Stimulated activated naive CD8-positive, alpha-beta T cell treated with anti-CD3 and anti-CD28 coated beads, Interleukin-15, amount 100 ng/mL, for 72 hours (primary cell): ENCODE data around the gene EPHA10.
"Not testable (repeated sequence)": the region's sequence is repeated elsewhere in the genome, so short reads cannot be mapped to it uniquely, and the experiment has no call there.

Source experiments
- ATAC-seq: fragments of 150-1000 bp; cut with Tn5 transposase; 2 replicates; pipeline ENCODE4 v1.10.0; 2021; ENCODE audit warnings: mild to moderate bottlenecking, moderate library complexity
- DNase-seq, 2 donors: peaks; one replicate each; pipeline ENCODE4 v3.0.0; 2021 to 2022
- H3K27ac Mint-ChIP-seq, 2 donors: one replicate each; pipeline ENCODE4 v1.8.0; 2022; ENCODE audit warnings: mild to moderate bottlenecking in 2 of 2, mixed read lengths in 2 of 2, moderate library complexity in 2 of 2
- H3K27me3 Mint-ChIP-seq: one replicate; pipeline ENCODE4 v1.8.0; 2022; ENCODE audit warnings: mixed read lengths
- H3K4me1 Mint-ChIP-seq: one replicate; pipeline ENCODE4 v1.8.0; 2022; ENCODE audit warnings: mild to moderate bottlenecking, mixed read lengths
- H3K4me3 Mint-ChIP-seq, 2 donors: one replicate each; pipeline ENCODE4 v1.8.0; 2022; ENCODE audit warnings: mild to moderate bottlenecking in 2 of 2, mixed read lengths in 2 of 2, moderate library complexity in 1 of 2
- H3K9me3 Mint-ChIP-seq, 2 donors: one replicate each; pipeline ENCODE4 v1.8.0; 2022; ENCODE audit warnings: mixed read lengths in 2 of 2

EPHA10 gene

DNA sequence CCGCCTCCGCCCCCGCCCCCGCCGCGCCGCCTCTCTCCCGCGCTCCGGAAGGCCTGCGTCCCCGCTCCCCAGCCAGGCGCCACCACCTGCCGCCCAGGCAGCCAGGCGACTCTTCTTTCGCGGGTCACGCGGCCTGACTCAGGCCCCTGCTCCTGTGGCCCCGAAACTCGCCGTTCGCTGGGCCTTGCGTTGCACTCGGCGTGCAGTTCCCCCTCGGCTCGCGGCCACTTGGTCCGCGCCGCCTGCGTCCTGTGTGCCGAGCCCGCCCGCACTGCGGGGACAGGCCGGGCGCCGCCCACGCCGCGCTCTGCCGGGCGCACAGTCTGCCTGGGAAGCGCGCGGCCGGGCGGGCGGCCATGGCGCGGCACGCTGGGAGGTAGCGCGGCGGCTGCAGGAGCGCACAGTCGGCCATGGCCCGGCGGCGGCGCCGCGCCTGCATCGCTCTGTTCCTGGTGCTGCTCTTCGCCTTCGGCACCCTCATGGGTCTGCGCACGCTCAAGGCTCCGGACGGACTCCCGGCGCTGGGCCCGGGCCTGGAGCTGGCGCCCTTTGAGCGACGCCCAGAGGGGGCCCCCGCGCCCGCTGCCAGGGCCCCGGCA is 29.0 kb upstream of the EPHA10 start, which contains the start of gene MANEAL:
MANEAL (plus strand) TSS at position 75 of the 599 bp plus-strand sequence; CDS start at position 411, 336 bp downstream.
- Mint-ChIP-seq H3K27me3 (peaks cover 63% of the 10 kb centered on the region), H3K4me1 (peaks cover 28% of the 10 kb centered on the region), H3K9me3 (no peaks in the 10 kb centered on the region), H3K4me3 (peak within 1 kb of the TSS; percentile 73 to 81), H3K27ac (no peak within 1 kb of the TSS)
- DNase-seq (peak; percentile 42 to 58), ATAC-seq (peak; percentile 83)

DNA sequence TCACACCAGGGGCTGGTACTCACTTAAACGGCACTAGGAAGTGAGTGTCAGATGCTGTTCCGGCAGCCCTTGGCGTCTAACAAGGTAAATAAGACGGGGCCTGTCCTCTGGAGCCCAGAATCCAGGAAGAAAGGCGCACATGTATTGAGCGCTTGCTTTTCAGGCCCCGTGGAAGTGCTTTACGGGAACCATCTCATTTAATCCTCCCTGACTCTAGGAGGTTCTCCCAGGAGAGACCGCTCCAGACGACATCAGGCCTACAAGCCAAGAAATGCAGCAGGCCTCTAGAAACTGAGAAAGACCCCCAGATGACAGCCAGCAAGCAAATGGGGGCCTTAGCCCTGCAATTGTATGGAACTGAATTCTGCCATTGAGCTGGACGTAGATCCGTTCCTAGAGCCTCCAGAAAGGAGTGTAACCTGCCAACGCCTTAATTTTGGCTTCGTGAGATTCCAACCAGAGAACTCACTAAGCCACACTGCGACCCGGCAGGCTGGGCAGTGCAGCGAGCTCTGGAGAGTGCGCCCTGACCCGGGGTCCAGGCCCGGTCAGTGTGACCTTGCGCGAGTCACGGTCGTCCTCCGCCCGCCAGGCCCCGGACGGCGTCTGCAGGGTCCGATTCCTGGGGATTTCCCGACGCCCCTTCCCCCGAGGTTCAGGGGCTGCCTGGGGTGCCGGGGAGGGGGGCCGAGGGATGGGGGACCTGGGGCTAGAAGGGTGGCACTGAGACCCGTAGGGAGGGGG is 28.2 kb upstream of the EPHA10 start:
- DNase-seq = no peak
- Mint-ChIP-seq H3K4me1 (peaks cover 28% of the 10 kb centered on the region), H3K9me3 (no peaks in the 10 kb centered on the region)

DNA sequence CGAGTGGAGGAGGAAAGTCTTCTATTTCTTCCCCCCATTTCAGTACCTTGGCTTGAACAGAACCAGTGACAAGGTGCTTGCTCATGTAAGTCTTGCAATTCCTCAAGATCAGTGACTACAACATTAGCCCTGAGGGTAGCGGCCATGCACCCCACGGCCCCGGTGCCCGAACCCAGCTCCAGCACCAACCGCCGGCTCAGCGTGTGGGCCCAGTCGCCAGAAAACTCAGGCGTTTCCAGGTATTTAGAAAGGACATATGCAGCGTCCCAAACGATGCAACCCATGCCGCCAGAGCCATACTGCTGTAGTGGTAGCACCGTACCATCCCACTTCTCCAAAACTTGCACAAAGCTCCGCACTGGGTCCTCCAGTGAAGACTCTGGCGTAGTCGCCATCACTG is 17.6 kb upstream of the EPHA10 start:
- ATAC-seq (no peak), DNase-seq (no peak)
- Mint-ChIP-seq H3K4me3 (no peak overlapping the region), H3K27ac (no peak overlapping the region), H3K9me3 (no peaks in the 10 kb centered on the region), H3K4me1 (peaks cover 6% of the 10 kb centered on the region), H3K27me3 (peaks cover 51% of the 10 kb centered on the region)

More for the DNA sequence above, 28.2 kb upstream of the EPHA10 start:
- Mint-ChIP-seq H3K27ac (no peak overlapping the region), H3K4me3 (peak overlapping the region; percentile 43 to 65), H3K27me3 (peaks cover 70% of the 10 kb centered on the region)
- ATAC-seq = no peak

DNA sequence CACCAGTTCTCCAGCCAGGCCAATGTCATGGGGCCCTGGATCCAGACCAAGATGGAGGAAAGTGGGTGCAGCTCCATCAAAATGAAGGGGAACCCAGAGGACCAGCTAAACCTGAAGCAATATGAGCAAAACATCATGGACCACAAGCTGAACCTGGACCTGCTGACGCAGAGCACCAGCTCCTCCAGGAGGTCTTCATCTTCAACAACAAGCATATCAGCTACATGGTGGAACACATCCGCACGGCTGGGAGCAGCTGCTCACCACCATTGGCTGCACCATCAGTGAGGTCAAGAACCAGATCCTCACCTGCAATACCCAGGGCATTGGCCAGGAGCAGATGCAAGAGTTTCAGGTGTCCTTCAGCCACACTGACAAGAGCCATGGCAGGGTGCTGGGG is 13.7 kb upstream of the EPHA10 start:
- Mint-ChIP-seq H3K27ac (no peak overlapping the region), H3K9me3 (no peaks in the 10 kb centered on the region), H3K4me3 (no peak overlapping the region), H3K27me3 (peaks cover 47% of the 10 kb centered on the region), H3K4me1 (peaks cover 17% of the 10 kb centered on the region)
- DNase-seq = no peak
- ATAC-seq = no peak

DNA sequence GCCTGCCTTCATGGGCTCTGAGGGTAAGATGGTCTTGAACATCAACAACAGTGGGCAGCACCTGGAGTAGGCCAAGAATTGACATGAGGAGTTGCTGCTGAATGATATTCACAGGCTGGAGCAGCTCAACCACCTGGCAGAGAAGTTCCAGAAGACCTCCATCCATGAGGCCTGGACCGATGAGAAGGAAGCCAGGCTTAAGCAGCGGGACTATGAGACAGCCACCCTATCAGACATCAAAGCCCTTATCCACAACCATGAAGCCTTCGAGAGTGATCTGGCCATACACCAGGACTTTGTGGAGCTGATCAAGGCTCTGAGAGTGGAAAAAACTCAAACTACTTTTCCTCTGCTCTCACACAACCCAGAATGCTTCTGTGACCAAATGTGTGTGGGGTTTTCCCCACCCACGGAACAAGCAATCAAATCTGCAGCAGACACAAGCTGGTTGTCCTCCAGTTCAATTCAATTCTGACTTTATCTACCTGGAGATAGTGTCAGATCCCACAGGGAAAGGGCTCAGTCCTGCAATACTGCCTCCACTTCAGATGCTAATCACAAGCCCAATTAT is 12.1 kb upstream of the EPHA10 start:
- Mint-ChIP-seq H3K27me3 (peaks cover 51% of the 10 kb centered on the region), H3K9me3 (peaks cover 0 to 4% of the 10 kb centered on the region in 2 donors), H3K4me1 (peaks cover 17% of the 10 kb centered on the region), H3K4me3 (no peak overlapping the region), H3K27ac (no peak overlapping the region)
- no peak for DNase-seq
- ATAC-seq = no peak

DNA sequence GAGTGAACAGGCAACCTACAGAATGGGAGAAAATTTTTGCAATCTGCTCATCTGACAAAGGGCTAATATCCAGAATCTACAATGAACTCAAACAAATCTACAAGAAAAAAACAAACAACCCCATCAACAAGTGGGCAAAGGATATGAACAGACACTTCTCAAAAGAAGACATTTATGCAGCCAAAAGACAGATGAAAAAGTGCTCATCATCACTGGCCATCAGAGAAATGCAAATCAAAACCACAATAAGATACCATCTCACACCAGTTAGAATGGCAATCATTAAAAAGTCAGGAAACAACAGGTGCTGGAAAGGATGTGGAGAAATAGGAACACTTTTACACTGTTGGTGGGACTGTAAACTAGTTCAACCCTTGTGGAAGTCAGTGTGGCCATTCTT is 6.5 kb upstream of the EPHA10 start:
- H3K9me3 Mint-ChIP-seq, H3K4me3 Mint-ChIP-seq, DNase-seq, H3K27ac Mint-ChIP-seq, H3K4me1 Mint-ChIP-seq, ATAC-seq: not testable (repeated sequence)
- peaks cover 69% of the 10 kb centered on the region for H3K27me3 Mint-ChIP-seq

DNA sequence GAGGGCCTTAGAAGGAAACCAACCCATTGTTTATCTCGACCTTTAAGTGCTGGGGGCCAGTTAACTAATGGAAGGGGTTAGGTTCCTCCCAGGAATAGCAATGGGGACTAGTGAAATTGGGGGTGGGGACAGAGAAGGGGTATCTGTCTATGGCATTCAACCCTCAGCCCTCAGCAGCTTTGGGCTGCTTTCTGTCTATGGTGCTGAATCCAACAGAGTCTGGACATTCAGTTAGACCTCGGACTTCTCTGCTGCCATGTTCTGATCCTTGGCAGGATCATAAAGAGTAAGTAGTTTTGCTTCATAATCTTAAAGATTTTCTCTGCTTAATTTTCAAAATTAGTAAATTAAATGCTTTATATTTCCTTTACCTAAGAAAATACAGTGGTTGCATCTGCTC is 2.6 kb upstream of the EPHA10 start:
- ATAC-seq (no peak), DNase-seq (no peak)
- Mint-ChIP-seq H3K9me3 (peaks cover 4 to 9% of the 10 kb centered on the region in 2 donors), H3K27me3 (peaks cover 90% of the 10 kb centered on the region), H3K27ac (no peak overlapping the region), H3K4me1 (peaks cover 29% of the 10 kb centered on the region), H3K4me3 (no peak overlapping the region)

DNA sequence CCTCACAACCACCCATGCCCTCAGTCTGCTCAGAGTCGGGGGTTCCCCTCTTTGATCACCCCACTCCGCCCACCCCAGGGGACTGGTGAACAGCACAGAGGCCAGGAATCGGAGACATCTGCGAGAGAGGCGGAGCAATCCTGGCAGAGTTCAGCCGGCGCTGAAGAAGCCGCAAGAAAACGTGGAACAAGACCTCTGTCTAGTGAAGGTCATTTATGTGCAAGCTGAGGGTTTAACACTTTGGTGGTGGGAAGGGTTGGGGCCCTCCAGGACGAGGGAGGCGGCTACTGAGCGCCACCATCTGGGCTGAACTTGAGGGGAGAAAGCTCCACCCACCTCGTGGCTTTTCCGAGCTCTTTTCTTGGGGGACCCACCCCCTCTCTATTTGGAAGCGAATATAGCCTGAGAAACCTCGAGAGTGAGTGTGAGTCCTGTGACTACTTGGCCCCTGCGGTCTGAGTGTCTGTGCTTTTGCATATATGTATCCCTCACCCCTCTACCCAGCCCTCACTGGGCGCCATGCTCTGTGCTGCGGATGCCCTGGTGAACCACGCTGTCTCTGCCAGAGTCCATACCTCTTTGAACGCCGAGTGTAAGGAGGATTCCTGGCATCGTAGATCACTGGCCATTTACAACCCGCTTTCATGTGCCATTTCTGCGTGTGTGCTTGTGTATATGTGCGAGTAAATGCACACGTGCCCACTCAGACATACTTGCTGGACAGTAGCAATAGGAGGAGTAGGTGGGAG is 1.2 kb upstream of the EPHA10 start:
- peak; percentile 87 for ATAC-seq
- Mint-ChIP-seq H3K9me3 (peaks cover 4 to 9% of the 10 kb centered on the region in 2 donors), H3K4me1 (peaks cover 29% of the 10 kb centered on the region), H3K27ac (no peak overlapping the region), H3K4me3 (peak overlapping the region; percentile 55 to 61), H3K27me3 (peaks cover 99% of the 10 kb centered on the region)
- peak in 1 of 2 donors; percentile 30 for DNase-seq

DNA sequence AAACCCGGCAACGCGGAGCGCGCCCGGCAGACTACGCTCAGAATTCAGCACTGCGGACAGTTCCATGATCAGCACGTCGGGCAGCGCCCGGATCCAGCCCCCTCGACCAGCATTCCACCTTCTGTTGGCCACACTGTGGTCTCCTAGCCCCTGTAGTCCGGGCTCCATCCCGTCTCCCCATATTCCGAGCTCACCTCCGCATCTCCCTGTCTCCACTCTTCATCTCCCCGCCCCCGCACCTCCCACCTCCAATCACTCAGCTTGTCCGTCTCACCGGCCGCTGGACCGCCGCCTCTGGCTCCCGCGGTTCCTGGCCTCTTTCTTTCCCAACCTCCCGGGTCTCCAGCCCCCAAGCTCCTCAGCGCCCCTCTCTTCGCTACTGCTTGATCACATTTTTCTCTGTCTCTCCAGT is 500 bp downstream of the EPHA10 start:
- Mint-ChIP-seq H3K4me1 (peaks cover 29% of the 10 kb centered on the region), H3K27ac (no peak overlapping the region), H3K4me3 (peak overlapping the region; percentile 18 to 52), H3K9me3 (peaks cover 4 to 9% of the 10 kb centered on the region in 2 donors), H3K27me3 (peaks cover 82% of the 10 kb centered on the region)
- no peak for ATAC-seq
- DNase-seq = peak; percentile 42 to 52

DNA sequence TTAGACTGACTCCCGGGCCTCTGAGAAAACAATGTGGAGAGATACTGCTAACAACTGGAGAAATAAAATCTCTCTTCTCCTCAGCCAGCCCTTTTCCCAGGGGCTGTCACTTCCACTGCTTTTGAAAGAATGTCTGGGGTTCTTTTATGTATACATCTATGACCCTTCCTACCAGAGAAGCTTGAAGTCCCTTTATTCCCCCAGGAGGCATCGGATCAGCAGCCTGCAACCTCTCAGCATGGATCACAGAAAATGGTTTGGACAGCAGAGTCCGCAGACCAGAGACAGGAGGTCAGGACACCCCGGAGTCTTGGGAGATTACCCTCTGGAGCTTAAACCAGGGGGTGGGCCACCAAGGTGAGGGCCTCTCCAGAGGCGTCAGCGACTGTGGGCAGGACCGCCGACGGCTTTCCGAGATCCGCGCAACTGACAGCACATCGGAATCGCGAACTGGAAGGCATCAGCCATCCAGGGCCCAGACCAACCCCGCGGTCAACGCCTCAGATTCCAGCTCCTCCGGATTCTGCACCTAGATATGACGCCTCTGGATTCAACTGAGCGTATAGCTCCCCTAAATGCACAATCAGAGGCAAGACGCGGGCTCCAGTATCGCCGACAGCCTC is 1.0 kb downstream of the EPHA10 start:
- Mint-ChIP-seq H3K9me3 (peaks cover 4 to 9% of the 10 kb centered on the region in 2 donors), H3K4me1 (peaks cover 29% of the 10 kb centered on the region), H3K27me3 (peaks cover 77% of the 10 kb centered on the region), H3K4me3 (no peak overlapping the region), H3K27ac (no peak overlapping the region)
- ATAC-seq = no peak
- no peak for DNase-seq

DNA sequence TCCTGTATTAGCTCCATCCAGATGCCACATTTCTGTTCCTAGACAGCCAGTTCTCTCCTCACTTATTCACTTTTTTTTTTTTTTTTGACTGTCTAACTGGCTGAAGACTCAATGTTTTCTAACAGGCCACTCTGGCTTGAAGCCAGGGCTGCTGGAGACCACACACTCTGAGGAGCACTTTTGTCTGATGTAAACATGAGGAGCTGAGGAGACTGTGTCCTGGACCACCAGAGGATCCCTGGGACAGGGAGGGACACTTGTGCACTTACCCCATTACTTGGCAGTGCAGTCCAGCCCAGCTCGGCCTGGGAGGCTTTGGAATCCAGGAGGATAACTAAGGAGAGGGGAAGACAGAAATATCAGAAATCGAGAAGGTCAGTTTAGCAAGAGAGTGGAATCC is 2.4 kb downstream of the EPHA10 start:
- H3K9me3 Mint-ChIP-seq = peaks cover 4 to 9% of the 10 kb centered on the region in 2 donors
- peaks cover 63% of the 10 kb centered on the region for H3K27me3 Mint-ChIP-seq
- H3K4me3 Mint-ChIP-seq = no peak overlapping the region
- H3K27ac Mint-ChIP-seq = no peak overlapping the region
- no peak for DNase-seq
- H3K4me1 Mint-ChIP-seq = peaks cover 29% of the 10 kb centered on the region
- no peak for ATAC-seq

DNA sequence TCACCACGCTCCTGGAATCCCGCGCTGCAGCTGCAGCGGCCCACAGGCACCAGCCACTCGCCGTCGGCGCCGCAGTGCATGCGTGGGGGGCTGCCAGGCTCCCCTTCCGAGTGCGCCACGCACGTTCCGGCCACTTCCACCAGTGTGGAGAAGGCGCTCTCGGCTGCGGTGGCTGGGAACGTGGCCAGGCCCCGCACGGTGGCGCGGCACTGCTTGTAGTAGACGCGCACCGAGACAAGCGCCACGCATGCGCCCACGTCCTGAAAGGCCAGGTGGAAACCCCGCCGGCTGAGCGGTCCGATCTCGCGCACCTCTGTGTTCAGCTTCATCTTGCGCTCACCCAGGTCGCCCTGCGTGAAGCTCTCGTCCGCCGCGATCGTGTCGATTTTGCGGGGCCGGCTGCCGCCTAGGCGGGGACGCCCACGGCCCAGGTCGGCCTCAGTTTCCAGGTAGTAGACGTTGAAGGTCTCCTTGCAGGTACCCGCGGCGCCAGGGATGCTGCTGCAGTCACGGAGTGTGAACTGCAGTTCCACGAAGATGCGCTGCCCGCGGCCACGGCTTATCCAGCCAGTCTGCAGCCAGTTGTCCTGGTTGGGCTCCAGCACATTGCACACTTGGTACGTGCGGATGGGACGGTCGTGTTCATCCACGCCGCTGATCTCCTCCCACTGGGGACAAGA is 3.4 kb downstream of the EPHA10 start:
- ATAC-seq = no peak
- peaks cover 25% of the 10 kb centered on the region for H3K4me1 Mint-ChIP-seq
- peaks cover 54% of the 10 kb centered on the region for H3K27me3 Mint-ChIP-seq

DNA sequence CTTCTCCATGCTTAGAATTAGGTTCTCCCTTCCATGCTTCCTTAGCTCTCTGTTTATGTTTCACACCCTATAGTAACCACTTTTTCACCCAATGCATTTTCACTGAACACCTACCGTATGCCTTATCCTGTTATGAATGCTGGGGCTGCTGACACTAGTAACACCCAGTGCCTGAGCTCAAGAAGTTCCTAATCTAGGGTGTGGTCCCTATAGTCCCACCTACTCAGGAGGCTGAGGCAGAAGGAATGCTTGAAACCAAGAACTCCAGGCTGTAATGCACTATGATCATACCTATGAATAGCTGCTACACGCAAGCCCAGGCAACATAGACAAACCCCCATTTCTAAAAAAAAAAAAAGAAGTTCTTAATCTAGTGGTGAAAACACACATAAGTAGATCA is 5.5 kb downstream of the EPHA10 start:
- Mint-ChIP-seq H3K27me3 (peaks cover 48% of the 10 kb centered on the region), H3K4me1 (peaks cover 17% of the 10 kb centered on the region), H3K27ac (no peak overlapping the region), H3K9me3 (peaks cover 0 to 4% of the 10 kb centered on the region in 2 donors), H3K4me3 (no peak overlapping the region)
- ATAC-seq (no peak), DNase-seq (no peak)

More for the DNA sequence above, 3.4 kb downstream of the EPHA10 start:
- H3K4me3 Mint-ChIP-seq = no peak overlapping the region
- H3K9me3 Mint-ChIP-seq = peaks cover 4 to 9% of the 10 kb centered on the region in 2 donors
- no peak for DNase-seq
- no peak overlapping the region for H3K27ac Mint-ChIP-seq

DNA sequence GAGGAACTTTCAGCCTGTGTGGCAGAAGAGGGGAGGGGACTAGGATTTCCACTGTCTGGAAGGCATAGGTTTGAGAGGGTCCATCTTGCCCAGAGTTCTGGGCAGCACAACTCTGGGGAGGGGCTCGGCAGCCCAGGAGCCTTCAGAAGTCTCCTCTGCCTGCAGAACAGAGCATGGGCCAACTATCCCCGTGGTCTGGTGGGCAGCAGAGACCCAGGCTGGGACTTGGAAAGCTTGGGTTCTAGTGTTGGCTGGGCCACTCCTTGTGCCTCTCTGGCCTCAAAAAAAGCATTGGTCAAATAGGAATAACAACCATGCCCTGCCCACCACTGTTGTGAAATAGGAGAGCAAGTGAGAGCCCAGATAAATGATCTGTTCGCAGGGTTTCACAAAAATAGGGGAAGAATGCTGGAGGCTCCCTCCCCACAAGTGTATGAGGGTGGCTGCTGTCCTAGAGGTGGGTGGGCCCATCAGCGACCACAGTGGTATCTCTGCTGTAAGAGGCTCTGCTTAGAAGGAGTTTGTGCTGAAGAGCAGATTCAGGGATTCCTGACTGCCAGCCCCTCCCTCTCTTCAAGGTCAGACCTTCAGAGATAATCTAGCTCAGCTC is 8.9 kb downstream of the EPHA10 start:
- no peak overlapping the region for H3K27ac Mint-ChIP-seq

More for the DNA sequence above, 8.9 kb downstream of the EPHA10 start:
- Mint-ChIP-seq H3K4me3 (no peak overlapping the region), H3K9me3 (no peaks in the 10 kb centered on the region), H3K4me1 (peaks cover 33% of the 10 kb centered on the region), H3K27me3 (peaks cover 49% of the 10 kb centered on the region)
- ATAC-seq = no peak
- DNase-seq = no peak
